HG03457 (cell line): ENCODE measurements around the gene CAPZB.

Experiments
- ATAC-seq: cut with Tn5 transposase; IDR thresholded peaks from one replicate; pipeline ENCODE4 v1.9.1; 2021; ENCODE audit warnings: moderate number of reproducible peaks; ENCODE audit not compliant: unreplicated experiment

CAPZB gene

DNA sequence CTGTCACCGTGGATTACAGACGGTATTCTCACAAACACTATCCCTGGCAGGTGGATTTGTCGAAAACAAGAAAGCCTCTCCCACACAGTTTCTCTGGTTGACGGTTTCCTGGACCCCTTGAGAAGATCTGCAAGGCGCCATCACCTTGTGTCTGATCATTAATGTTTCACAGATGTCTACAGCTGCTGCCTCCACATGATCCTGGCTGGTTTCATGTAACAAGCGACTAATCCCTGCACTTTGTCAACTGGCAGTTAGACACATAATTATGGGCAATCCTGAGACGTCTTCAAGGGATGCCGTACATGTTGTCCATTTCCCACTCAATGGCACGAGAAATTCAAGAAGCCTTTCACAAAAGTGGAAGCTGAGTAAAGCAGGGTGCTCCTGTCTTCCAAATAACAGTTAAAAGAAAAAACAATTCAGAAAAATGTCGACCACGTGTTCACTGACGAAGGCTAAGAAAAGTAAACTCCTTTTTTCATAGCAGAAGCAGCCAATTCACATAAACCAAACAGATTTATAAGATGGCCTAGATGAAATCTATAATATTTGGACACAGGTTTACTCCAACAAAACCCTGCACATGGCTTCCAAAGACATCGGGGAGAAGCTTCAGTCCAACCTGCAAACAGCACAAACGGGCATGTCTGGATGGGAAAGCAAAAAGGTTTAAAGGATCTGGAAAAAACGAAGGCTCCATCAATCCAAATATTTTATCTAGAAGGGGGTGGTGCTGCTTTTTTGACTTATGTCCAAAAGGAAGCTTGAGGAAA is 52.2 kb downstream of the CAPZB start:
- no peak for ATAC-seq

DNA sequence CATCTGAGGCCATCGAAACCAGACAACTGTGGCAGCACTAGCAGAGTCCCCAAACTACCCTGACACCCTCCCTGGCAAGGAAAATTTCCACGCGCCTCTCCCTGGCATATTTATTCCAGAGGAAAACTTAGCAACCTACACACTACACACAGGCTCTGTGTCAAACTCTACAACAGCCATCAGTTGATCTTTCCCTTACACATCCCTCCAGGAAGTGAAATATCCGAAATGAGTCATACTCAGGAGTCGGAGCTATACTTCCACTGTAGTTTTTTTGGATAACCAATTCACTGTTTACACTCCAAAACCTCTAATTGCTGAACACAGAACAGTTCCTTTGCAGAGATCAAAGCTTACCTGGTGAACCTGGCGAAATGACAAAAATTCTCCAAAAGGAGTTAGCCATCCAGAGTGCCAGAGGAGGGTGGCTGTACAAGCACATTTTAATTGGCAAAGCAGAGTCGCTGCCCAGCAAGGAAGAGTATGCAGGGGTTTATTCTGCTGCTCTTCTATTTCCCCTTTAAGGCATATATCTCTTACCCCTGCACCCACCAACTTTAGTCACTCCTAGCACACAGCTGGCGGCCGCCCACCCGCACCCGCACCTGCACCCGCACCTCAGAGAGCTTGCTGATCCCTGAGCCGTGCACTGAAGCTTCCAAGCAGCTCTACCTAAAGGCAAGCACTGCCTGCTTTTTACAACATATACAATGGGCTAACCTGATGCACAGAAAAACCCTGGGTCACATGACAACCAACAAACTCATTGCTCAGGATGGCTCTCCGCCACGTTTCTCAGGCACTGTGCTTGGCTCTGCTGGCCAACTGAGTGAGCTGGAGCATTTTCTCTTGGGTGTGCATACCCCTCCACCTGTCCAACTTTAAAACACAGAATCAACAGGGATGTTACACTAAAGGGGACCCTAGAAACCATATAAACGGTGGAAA is 54.9 kb downstream of the CAPZB start:
- no peak for ATAC-seq

- ATAC-seq = no peak
Observed at GRCh38 chr1:19429611-19430010, 55.7 kb downstream of the CAPZB start.

GRCh38 chr1:19427087-19427781 is 58.1 kb downstream of the CAPZB start:
- ATAC-seq = no peak

DNA sequence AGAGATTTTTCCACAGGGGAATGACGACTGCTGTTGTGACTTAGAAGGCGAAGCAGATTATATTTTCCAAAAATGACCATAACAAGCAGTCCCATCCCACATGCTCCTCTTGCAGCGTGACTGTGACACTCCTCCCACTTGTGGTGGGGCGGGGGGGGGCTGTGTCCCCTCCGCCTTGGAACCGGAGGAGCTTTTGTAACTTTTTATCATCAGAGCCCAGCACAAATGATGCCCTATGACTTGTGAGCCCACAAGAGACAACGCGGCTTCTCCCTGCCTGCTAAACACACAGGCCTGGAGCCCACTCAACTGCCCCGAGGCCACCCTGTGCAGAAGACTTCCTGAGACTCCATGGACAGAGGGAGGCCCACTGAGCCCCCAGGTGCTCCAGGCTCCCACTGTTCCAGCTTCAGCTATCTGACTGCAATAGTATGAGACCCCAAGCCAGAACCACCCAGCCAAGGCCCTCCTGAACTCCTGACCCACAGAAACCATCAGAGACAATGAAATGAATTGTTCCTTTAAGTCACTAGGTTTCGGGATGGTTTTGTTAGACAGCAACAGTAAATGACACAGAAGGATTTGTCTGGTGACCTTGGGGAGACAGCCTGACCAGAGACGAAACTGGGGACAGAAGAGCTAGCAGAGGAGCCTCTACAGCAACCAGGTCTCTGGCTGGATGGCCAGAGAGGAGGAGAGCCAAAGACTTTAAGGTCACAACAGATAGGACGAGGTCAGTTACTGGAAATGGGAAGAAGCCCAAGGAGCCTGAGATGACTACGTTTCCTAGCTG is 58.8 kb downstream of the CAPZB start:
- ATAC-seq = no peak

GRCh38 chr1:19425646-19426239 is 59.6 kb downstream of the CAPZB start:
- ATAC-seq = no peak

DNA sequence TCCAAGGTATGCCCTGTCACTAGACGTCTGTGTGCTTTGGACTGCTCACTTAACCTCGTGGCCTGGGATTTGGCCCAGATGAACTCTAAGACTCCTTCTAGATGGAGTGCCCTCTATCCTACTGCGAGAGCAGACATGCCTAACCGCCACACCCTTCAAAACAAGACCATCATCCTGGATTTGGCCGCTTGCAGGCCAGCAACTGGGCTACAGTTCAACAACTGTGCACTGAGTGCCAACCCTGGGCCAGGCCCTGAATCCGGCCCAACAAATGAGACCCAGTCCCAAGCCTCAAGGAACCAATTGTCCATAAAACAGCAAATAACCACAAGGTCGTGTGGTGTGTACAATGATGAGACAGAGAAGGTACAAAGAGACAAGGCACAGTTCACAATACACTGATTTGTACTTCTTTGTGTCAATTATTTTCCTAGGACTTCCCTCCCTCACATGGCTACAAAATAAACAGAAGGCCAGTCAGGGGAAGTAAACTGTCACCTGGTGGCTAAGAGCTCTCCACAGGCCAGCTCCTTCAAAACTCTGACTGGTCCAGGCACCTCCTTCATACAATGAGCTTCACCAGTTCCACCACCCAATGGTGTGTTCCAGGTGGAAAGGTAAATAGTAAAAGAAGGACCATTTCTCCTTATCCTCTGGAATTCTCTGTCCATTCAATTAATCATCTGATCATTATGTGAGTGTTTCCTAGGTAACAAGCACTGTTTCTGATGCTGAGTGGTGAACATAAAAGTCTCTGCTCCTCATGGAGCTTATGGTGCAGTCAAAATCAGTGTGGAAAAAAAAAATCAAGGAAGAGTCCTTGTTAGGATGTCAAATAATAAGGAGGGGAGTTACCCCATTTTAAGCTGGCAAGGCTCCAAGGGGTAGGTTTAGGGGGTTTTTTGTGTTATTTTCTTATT is 60.4 kb downstream of the CAPZB start:
- no peak for ATAC-seq

GRCh38 chr1:19423130-19423529 is 62.2 kb downstream of the CAPZB start:
- no peak for ATAC-seq

- ATAC-seq = no peak
Observed at GRCh38 chr1:19421365-19421764, 64.0 kb downstream of the CAPZB start.

DNA sequence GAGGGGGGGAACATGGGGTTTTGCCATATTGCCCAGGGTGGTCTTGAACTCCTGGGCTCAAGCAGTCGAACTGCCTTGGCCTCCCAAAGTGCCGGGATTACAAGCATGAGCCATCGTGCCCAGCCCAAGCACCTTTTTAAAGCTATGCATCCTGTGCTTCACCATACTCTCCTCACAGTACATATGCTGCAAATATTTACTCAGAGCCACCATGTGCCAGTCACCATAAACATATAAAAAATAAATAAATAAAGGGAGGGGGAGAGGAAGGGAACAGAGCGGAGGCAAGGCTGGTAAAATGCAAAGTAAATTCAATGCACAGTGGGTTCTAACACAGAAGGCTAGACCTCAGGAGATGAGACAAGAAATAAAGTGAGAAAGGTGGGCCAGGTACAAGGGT is 64.7 kb downstream of the CAPZB start:
- no peak for ATAC-seq

DNA sequence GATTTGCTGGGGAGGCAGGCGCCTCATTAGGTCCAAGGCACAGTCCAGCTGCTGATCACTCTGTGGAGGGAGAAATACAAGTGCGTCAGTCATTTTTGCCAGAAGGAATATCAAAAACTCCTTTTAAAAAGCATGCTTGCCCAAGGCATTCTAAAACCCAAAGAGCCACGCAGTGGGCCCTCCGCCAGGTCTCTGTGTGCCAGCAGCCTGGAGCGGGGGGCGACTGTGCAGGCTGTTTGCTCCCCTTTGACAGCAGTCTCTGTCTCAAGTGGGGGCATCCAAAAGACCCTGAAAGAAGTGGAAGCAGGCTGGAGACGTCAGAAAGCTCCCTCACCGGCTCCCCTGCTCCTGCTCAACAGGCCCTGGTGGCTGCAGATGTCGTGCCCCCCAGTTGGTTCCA is 65.6 kb downstream of the CAPZB start:
- ATAC-seq = no peak

- ATAC-seq = no peak
Observed at GRCh38 chr1:19418503-19418971, 66.8 kb downstream of the CAPZB start.

DNA sequence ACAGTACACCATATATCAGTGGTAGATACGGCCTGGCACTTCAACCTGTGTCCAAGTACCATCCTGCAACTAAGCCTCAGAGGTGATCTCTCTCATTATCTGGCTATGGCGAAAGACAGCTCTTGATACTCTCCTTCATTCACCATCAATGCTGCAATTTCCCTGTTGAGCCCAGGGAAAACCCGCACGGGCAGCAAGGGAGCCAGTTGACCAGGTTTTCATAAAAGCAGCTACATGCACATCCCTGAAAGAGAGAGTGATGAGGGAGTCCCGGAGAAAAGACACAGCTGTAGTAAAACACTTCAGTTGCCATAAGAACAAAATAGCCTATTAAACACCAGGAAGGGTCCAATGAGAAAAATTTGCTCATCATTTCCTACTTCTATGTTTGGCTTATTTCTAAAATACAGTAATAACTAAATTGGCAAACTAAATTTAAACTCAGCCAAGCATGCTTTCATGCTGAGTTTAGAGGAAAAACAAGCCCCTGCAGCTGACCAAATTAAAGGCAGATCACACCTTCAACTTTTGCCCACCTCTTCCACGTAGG is 68.3 kb downstream of the CAPZB start:
- ATAC-seq = no peak

DNA sequence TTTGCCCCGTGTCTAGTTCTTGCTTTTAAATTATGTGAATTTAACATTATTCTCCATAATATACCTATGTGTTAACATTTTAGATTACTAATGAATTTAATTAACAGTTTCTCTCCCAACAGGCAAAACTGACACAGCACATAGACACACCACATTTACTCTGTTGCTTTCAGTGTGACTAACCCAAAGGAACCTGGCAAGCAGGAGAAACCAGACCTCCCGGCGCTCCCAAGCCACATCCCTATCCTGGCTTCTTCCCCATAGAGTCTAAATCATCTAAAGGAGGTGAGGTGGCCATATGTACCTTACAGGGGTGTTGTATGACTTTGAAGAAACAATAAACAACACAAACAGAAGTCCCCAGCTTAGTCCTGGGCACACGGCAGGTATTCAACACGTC is 69.2 kb downstream of the CAPZB start:
- ATAC-seq = no peak

DNA sequence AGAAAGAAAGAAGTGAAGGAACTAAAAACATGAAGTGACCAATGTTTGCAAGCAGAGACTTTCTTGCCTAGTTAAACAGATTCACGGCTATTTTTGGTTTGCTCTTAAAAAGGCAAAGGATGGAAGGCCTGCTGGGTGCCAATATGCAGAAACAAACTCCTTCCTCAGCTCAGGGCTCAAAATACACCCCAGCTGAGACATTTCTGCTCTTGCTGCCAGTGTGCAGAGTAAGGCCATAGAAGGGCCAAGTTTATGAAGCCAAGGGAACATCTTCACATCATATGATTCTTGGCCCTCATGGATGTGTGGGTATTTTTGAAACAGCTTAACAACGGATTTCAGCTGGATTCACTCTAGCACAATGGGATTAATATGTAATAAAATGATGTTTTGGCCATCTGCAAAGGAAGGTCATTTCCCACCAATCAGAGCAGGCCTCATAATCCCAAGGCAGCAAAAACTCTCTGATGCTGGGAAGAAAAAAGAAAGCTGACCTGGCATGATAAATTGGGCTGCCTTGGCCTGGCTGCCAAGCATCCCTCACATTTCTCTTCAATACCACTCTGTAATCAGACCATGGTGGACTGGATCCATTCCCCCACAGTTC is 70.7 kb downstream of the CAPZB start:
- ATAC-seq = no peak

DNA sequence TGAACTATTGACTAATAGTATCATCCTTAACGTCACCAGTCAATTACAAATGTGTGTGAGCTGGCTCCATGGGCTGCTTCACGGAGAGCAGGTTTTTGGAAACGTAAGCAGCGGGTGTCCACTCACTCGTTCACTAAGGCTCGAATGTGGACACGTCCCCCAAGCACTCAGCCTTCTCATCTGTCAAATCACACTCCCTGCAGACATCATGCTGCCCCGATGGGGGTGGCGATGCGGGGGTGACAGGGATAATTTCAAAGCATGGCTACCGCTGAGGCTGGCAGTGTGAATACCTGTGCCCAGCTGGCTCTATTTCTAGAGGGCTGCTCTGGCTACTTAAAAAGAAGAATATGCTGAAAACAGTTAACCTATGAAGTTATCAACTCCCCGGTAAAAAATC is 71.3 kb downstream of the CAPZB start:
- no peak for ATAC-seq

DNA sequence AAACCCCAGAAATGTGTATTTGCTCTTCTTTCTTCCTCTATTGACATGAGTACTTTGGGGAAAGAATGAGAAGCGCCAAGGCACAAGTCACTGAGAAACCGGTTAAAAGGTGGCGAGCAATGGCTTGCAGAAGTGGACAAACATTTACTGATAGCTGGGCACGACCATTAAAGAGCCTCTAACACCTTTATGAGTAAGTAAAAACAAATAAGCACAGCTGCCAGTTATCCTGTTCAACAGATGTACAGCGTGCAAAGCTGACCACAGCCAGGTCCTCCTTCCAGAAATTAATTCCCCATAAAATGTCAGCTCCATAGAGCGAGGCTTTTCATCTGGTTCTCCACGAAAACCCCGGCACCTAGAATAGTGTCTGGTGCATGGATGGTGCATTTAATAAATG is 72.7 kb downstream of the CAPZB start:
- ATAC-seq = no peak

- no peak for ATAC-seq
Observed at GRCh38 chr1:19411612-19412011, 73.7 kb downstream of the CAPZB start.
